IMR-90 (cell line): Measurements from ENCODE around the gene GRIN2A. TPM values are rescaled to one million over a fixed set of nuclear protein-coding genes. Genes with fewer than 3 reads are reported as not detected.

ENCODE experiments used
- ATAC-seq: fragments of 200-7000 bp; cut with Tn5 transposase; 2 replicates; pipeline ENCODE4 v1.9.1; 2020; ENCODE audit warnings: low read depth, mild to moderate bottlenecking, moderate library complexity
- BruUV-seq: library from RNA; stranded (reverse); fragments of 400-500 nt; replicated peaks from 2 replicates; lab custom pipeline; 2021; lab: Mats Ljungman, UMichigan
- CTCF ChIA-PET: fragments of 300-600 bp; formaldehyde crosslinking; extraction: SDS; loops from one replicate; lab custom pipeline; 2021; ENCODE audit warnings: antibody characterized with exemption; lab: Yijun Ruan, JAX
- POLR2A ChIA-PET: fragments of 300-600 bp; sonication (Branson Sonifier 250); formaldehyde crosslinking; loops from one replicate; lab custom pipeline; 2022; ENCODE audit warnings: antibody characterized with exemption; ENCODE audit not compliant: unreplicated experiment; lab: Charles Lee
- DNase-seq: peaks from one replicate; pipeline ENCODE4 v3.0.0; 2013
- H2AFZ ChIP-seq: replicated peaks from 2 replicates; pipeline ENCODE3; 2013; ENCODE audit warnings: low read length, mild to moderate bottlenecking; ENCODE audit not compliant: poor library complexity
- H2AK5ac ChIP-seq: 2 replicates; pipeline ENCODE4 v1.6.1; 2013; ENCODE audit warnings: low read depth, low read length, inconsistent platforms
- H2AK9ac ChIP-seq: replicated peaks from 2 replicates; pipeline ENCODE3; 2013; ENCODE audit warnings: mild to moderate bottlenecking, low read depth, low read length, moderate library complexity; ENCODE audit not compliant: poor library complexity
- H2BK120ac ChIP-seq: 2 replicates; pipeline ENCODE4 v1.6.1; 2013; ENCODE audit warnings: low read depth, low read length, inconsistent platforms
- H2BK15ac ChIP-seq: 3 replicates; pipeline ENCODE4 v1.6.1; 2013; ENCODE audit warnings: low read depth, low read length, inconsistent platforms
- H2BK20ac ChIP-seq: 2 replicates; pipeline ENCODE4 v1.6.1; 2013; ENCODE audit warnings: low read depth, mild to moderate bottlenecking, inconsistent platforms, low read length, moderate library complexity
- H2BK5ac ChIP-seq: 2 replicates; pipeline ENCODE4 v1.6.1; 2013; ENCODE audit warnings: mild to moderate bottlenecking, low read depth, low read length, inconsistent platforms; ENCODE audit not compliant: poor library complexity, severe bottlenecking
- H3K14ac ChIP-seq: replicated peaks from 2 replicates; pipeline ENCODE4 v1.6.1; 2013; ENCODE audit warnings: low read depth, low read length, inconsistent platforms
- H3K18ac ChIP-seq: 2 replicates; pipeline ENCODE4 v1.6.1; 2013; ENCODE audit warnings: low read depth, low read length, control low read depth
- H3K23ac ChIP-seq: 2 replicates; pipeline ENCODE4 v1.6.1; 2013; ENCODE audit warnings: low read depth, low read length, inconsistent platforms
- H3K27ac ChIP-seq: 2 replicates; pipeline ENCODE4 v1.5.1; 2013; ENCODE audit warnings: mild to moderate bottlenecking, control low read depth, low read length; ENCODE audit not compliant: insufficient read depth
- H3K27me3 ChIP-seq: 2 replicates; pipeline ENCODE4 v1.6.1; 2013; ENCODE audit warnings: low read length; ENCODE audit not compliant: control insufficient read depth, insufficient read depth
- H3K36me3 ChIP-seq: 2 replicates; pipeline ENCODE4 v1.6.1; 2013; ENCODE audit warnings: low read length, mixed read lengths; ENCODE audit not compliant: control insufficient read depth, insufficient read depth
- H3K4ac ChIP-seq: 2 replicates; pipeline ENCODE4 v1.6.1; 2013; ENCODE audit warnings: low read depth, low read length, inconsistent platforms
- H3K4me1 ChIP-seq: 2 replicates; pipeline ENCODE4 v1.6.1; 2013; ENCODE audit warnings: low read length, mixed read lengths; ENCODE audit not compliant: control insufficient read depth, insufficient read depth
- H3K4me2 ChIP-seq: 2 replicates; pipeline ENCODE4 v1.6.1; 2013; ENCODE audit warnings: low read depth, mild to moderate bottlenecking, control low read depth, low read length, moderate library complexity
- H3K4me3 ChIP-seq: 2 replicates; pipeline ENCODE4 v1.5.1; 2013; ENCODE audit warnings: low read depth, mild to moderate bottlenecking, control low read depth, low read length, moderate library complexity; ENCODE audit not compliant: insufficient read depth
- H3K56ac ChIP-seq: 2 replicates; pipeline ENCODE4 v1.6.1; 2013; ENCODE audit warnings: low read length, inconsistent platforms; ENCODE audit not compliant: insufficient read depth; ENCODE audit errors: extremely low read depth
- H3K79me1 ChIP-seq, 2 experiments: 2 replicates each; pipeline ENCODE4 v1.6.1; 2013; ENCODE audit warnings: low read length in 2 of 2, inconsistent platforms in 1 of 2, low read depth in 1 of 2
- H3K9ac ChIP-seq: 2 replicates; pipeline ENCODE4 v1.6.1; 2013; ENCODE audit warnings: low read depth, low read length, control low read depth
- H3K9me1 ChIP-seq: 2 replicates; pipeline ENCODE4 v1.6.1; 2013; ENCODE audit warnings: low read length, inconsistent platforms; ENCODE audit not compliant: insufficient read depth
- H3K9me3 ChIP-seq: 2 replicates; pipeline ENCODE4 v1.6.1; 2013; ENCODE audit warnings: low read length; ENCODE audit not compliant: control insufficient read depth, insufficient read depth
- H4K20me1 ChIP-seq: 2 replicates; pipeline ENCODE4 v1.6.1; 2013; ENCODE audit warnings: low read length, inconsistent platforms; ENCODE audit not compliant: insufficient read depth
- H4K5ac ChIP-seq: 2 replicates; pipeline ENCODE4 v1.6.1; 2013; ENCODE audit warnings: mild to moderate bottlenecking, low read depth, low read length, control low read depth
- H4K8ac ChIP-seq, 2 experiments: 2 replicates each; pipeline ENCODE4 v1.6.1; 2013; ENCODE audit warnings: low read depth in 2 of 2, low read length in 2 of 2, control low read depth in 1 of 2, inconsistent platforms in 1 of 2
- H4K91ac ChIP-seq: 2 replicates; pipeline ENCODE4 v1.6.1; 2013; ENCODE audit warnings: low read depth, low read length, inconsistent platforms; ENCODE audit not compliant: insufficient read depth
- BHLHE40 ChIP-seq: fragments of 150-350 bp; IDR thresholded peaks from 2 replicates; pipeline ENCODE4 v1.6.1; 2016; ENCODE audit warnings: mild to moderate bottlenecking, low read depth, low read length
- CEBPB ChIP-seq: IDR thresholded peaks from 2 replicates; pipeline ENCODE4 v1.6.1; 2012; ENCODE audit warnings: low read depth, low read length, improper control_type of control experiment
- CHD1 ChIP-seq: IDR thresholded peaks from 2 replicates; pipeline ENCODE4 v1.6.1; 2012; ENCODE audit warnings: low read depth, low read length, improper control_type of control experiment
- CTCF ChIP-seq: conservative IDR thresholded peaks from 2 replicates; pipeline ENCODE4 v1.5.1; 2012; ENCODE audit warnings: mild to moderate bottlenecking, low read depth, low read length, improper control_type of control experiment
- ELK1 ChIP-seq: fragments of 150-350 bp; IDR thresholded peaks from 2 replicates; pipeline ENCODE4 v1.6.1; 2016; ENCODE audit warnings: low read depth, mild to moderate bottlenecking, low read length, moderate library complexity, borderline replicate concordance
- FOS ChIP-seq: fragments of 150-350 bp; IDR thresholded peaks from 2 replicates; pipeline ENCODE4 v1.6.1; 2016; ENCODE audit warnings: low read depth, low read length
- MAFK ChIP-seq: IDR thresholded peaks from 2 replicates; pipeline ENCODE4 v1.6.1; 2012; ENCODE audit warnings: low read depth, low read length, improper control_type of control experiment
- MAZ ChIP-seq: IDR thresholded peaks from 2 replicates; pipeline ENCODE4 v1.6.1; 2012; ENCODE audit warnings: low read depth, mild to moderate bottlenecking, low read length, improper control_type of control experiment, moderate library complexity, borderline replicate concordance
- MXI1 ChIP-seq: IDR thresholded peaks from 2 replicates; pipeline ENCODE4 v1.6.1; 2012; ENCODE audit warnings: low read depth, mild to moderate bottlenecking, low read length, moderate library complexity, borderline replicate concordance
- NFE2L2 ChIP-seq: fragments of 150-350 bp; IDR thresholded peaks from 2 replicates; pipeline ENCODE4 v1.6.1; 2016; ENCODE audit warnings: low read depth, mild to moderate bottlenecking, low read length
- POLR2A ChIP-seq: IDR thresholded peaks from 2 replicates; pipeline ENCODE4 v1.6.1; 2012; ENCODE audit warnings: mild to moderate bottlenecking, low read depth, low read length
- RAD21 ChIP-seq: IDR thresholded peaks from 2 replicates; pipeline ENCODE4 v1.6.1; 2012; ENCODE audit warnings: low read length, improper control_type of control experiment
- RCOR1 ChIP-seq: IDR thresholded peaks from 2 replicates; pipeline ENCODE4 v1.6.1; 2012; ENCODE audit warnings: mild to moderate bottlenecking, low read length, improper control_type of control experiment; ENCODE audit not compliant: insufficient replicate concordance
- RFX5 ChIP-seq: IDR thresholded peaks from 2 replicates; pipeline ENCODE4 v1.8.0; 2012; ENCODE audit warnings: low read depth, mild to moderate bottlenecking, low read length, moderate library complexity
- SMC3 ChIP-seq: fragments of 150-350 bp; IDR thresholded peaks from 2 replicates; pipeline ENCODE4 v1.6.1; 2016; ENCODE audit warnings: low read depth, mild to moderate bottlenecking, antibody characterized with exemption, low read length, moderate library complexity
- USF2 ChIP-seq: fragments of 150-350 bp; IDR thresholded peaks from 2 replicates; pipeline ENCODE4 v1.6.1; 2017; ENCODE audit warnings: mild to moderate bottlenecking, antibody characterized with exemption, low read length, low read depth
- dilution Hi-C: fragments of 300-500 bp; cut with HindIII; formaldehyde crosslinking; loops from one replicate; pipeline ENCODE4 v1.14.3; 2018; ENCODE audit warnings: low sequenced_read_pairs; ENCODE audit not compliant: unreplicated experiment
- in situ Hi-C: fragments of 300-500 bp; cut with MboI; formaldehyde crosslinking; loops from 3 replicates; pipeline ENCODE4 v1.14.3; 2019; ENCODE audit warnings: low sequenced_read_pairs, inconsistent platforms, mixed read lengths
- intact Hi-C: fragments of 100-400 bp; cut with micrococcal nuclease; formaldehyde crosslinking; loops from 2 replicates; pipeline ENCODE4 v1.10.0; 2022
- polyA plus RNA-seq, 3 experiments: library from polyadenylated mRNA; depleted of rRNA; stranded (reverse); fragments of >200 nt; gene quantifications; 2 replicates each; pipeline ENCODE4 v1.2.3, GENCODE V29; 2012; ENCODE audit warnings: low replicate concordance in 1 of 3
- total RNA-seq: library from RNA; depleted of rRNA; stranded (reverse); fragments of >200 nt; gene quantifications from 2 replicates; pipeline ENCODE4 v1.2.3, GENCODE V29; 2012

GRIN2A gene
- total and polyA plus RNA-seq, 2 of the 4 experiments (the other 2 are of a cell fraction), result under 0.01 TPM; not detected in 1

GRCh38 chr16:9929313-9929712, 252.9 kb downstream of the GRIN2A start:
- H2AK5ac ChIP-seq, result no peak overlapping the region

More at GRCh38 chr16:9929313-9929712, 252.9 kb downstream of the GRIN2A start:
- Histone ChIP-seq H3K14ac (no peak overlapping the region), H4K20me1 (no peaks in the 10 kb centered on the region), H3K23ac (no peak overlapping the region), H3K4me2 (no peak overlapping the region), H3K4ac (no peak overlapping the region), H3K36me3 (no peaks in the 10 kb centered on the region), H3K79me1 (no peaks in the 10 kb centered on the region), H2BK120ac (no peak overlapping the region), H3K56ac (no peak overlapping the region), H3K27ac (no peak overlapping the region), H3K4me3 (no peak overlapping the region), H2BK5ac (no peak overlapping the region), H4K91ac (no peak overlapping the region), H2BK20ac (no peak overlapping the region), H2AK9ac (no peak overlapping the region), H4K8ac (no peak overlapping the region), H3K27me3 (no peaks in the 10 kb centered on the region), H4K5ac (no peak overlapping the region), H3K9ac (no peak overlapping the region), H3K18ac (no peak overlapping the region), H3K9me3 (peaks cover 14% of the 10 kb centered on the region), H3K9me1 (no peaks in the 10 kb centered on the region), H3K4me1 (no peaks in the 10 kb centered on the region), H2BK15ac (no peak overlapping the region), H2AFZ (no peak overlapping the region)
- ATAC-seq, result no peak
- ChIA-PET POLR2A (no interaction called here), CTCF (no interaction called here)
- TF ChIP-seq CHD1 (no peak), FOS (no peak), USF2 (no peak), NFE2L2 (no peak), RFX5 (no peak), RCOR1 (no peak), CTCF (no peak), BHLHE40 (no peak), MAZ (no peak), MAFK (no peak), RAD21 (no peak), SMC3 (no peak), CEBPB (no peak), ELK1 (no peak), MXI1 (no peak), POLR2A (no peak)
- dilution Hi-C loops, result no loop called here
- no TSS peak for BruUV-seq
- no peak for DNase-seq
- in situ Hi-C loops, result no loop called here
- intact Hi-C loops, result no loop called here
